ENCODE measurements around the gene TLCD3A. TPM values are rescaled to one million over a fixed set of nuclear protein-coding genes. Genes with fewer than 3 reads are reported as not detected.
A peak's percentile ranks its signal among the peaks of the same experiment; 100 is the strongest.

TLCD3A gene
- total and polyA plus RNA-seq, 10 of the 15 experiments (the other 5 are each of a cell fraction or from before 2014, with no cell fraction given): 2.9 to 29.7 (median 17.8) TPM

DNA sequence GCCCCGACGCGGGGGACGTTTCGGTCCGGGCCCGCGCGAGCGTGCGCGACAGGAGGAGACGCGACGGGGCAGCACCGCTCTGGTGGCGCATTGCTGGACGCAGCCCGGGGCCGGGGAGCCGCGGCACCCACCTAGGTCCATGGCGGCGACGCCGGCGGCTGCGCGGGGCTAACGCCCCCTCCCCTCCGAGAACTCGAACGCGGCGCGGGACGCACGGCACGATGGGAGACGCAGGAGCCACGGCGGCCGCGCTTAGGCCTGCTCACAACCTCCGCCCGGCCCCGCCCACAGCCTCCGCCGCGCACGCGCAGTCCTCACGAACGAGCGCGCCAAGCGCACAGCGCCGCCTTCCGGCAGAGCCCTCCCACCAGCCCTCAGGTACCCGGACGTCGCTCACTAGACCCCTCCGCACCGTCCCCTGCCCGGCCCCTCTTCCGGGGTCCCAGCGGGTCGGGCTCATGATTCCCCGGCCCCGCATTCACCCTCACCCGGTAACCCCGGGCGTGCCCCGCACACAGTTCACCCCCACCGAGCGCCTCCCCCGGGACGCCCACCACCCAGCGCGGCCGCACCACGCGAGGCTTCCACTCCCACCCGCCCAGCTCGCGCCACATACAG is 19.7 kb downstream of the TLCD3A start, which contains the start of gene GEMIN4 (continued):
- TF ChIP-seq, protein P1, sequence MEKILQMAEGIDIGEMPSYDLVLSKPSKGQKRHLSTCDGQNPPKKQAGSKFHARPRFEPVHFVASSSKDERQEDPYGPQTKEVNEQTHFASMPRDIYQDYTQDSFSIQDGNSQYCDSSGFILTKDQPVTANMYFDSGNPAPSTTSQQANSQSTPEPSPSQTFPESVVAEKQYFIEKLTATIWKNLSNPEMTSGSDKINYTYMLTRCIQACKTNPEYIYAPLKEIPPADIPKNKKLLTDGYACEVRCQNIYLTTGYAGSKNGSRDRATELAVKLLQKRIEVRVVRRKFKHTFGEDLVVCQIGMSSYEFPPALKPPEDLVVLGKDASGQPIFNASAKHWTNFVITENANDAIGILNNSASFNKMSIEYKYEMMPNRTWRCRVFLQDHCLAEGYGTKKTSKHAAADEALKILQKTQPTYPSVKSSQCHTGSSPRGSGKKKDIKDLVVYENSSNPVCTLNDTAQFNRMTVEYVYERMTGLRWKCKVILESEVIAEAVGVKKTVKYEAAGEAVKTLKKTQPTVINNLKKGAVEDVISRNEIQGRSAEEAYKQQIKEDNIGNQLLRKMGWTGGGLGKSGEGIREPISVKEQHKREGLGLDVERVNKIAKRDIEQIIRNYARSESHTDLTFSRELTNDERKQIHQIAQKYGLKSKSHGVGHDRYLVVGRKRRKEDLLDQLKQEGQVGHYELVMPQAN (conservative IDR thresholded peaks at IDR 0.05): peak; percentile 93
- TF ChIP-seq NFIC (IDR thresholded peaks at IDR 0.05; ENCODE audit: low read depth, low read length): no peak
- TF ChIP-seq NR2C2 (IDR thresholded peaks at IDR 0.05; ENCODE audit: borderline replicate concordance, control insufficient read depth, insufficient read length, low read depth): no peak
- TF ChIP-seq, protein P2, sequence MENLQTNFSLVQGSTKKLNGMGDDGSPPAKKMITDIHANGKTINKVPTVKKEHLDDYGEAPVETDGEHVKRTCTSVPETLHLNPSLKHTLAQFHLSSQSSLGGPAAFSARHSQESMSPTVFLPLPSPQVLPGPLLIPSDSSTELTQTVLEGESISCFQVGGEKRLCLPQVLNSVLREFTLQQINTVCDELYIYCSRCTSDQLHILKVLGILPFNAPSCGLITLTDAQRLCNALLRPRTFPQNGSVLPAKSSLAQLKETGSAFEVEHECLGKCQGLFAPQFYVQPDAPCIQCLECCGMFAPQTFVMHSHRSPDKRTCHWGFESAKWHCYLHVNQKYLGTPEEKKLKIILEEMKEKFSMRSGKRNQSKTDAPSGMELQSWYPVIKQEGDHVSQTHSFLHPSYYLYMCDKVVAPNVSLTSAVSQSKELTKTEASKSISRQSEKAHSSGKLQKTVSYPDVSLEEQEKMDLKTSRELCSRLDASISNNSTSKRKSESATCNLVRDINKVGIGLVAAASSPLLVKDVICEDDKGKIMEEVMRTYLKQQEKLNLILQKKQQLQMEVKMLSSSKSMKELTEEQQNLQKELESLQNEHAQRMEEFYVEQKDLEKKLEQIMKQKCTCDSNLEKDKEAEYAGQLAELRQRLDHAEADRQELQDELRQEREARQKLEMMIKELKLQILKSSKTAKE (IDR thresholded peaks at IDR 0.05; ENCODE audit: low read depth, poor library complexity, severe bottlenecking): no peak
- no peak for TF ChIP-seq CHD4 (IDR thresholded peaks at IDR 0.05)
- TF ChIP-seq, protein P3, sequence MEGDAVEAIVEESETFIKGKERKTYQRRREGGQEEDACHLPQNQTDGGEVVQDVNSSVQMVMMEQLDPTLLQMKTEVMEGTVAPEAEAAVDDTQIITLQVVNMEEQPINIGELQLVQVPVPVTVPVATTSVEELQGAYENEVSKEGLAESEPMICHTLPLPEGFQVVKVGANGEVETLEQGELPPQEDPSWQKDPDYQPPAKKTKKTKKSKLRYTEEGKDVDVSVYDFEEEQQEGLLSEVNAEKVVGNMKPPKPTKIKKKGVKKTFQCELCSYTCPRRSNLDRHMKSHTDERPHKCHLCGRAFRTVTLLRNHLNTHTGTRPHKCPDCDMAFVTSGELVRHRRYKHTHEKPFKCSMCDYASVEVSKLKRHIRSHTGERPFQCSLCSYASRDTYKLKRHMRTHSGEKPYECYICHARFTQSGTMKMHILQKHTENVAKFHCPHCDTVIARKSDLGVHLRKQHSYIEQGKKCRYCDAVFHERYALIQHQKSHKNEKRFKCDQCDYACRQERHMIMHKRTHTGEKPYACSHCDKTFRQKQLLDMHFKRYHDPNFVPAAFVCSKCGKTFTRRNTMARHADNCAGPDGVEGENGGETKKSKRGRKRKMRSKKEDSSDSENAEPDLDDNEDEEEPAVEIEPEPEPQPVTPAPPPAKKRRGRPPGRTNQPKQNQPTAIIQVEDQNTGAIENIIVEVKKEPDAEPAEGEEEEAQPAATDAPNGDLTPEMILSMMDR (IDR thresholded peaks at IDR 0.05 in 2 of 3, conservative IDR thresholded peaks at IDR 0.05 in 1 of 3; ENCODE audit: control insufficient read depth in 2 of 3, extremely low read depth in 1 of 3, insufficient read depth in 1 of 3, low read depth in 3 of 3, low read length in 3 of 3): peak; percentile 94 to 98 (median 97); a peak in 5 of 6 replicates
- peak; percentile 56 for TF ChIP-seq HDAC6 (IDR thresholded peaks at IDR 0.05; ENCODE audit: unreplicated experiment)
- TF ChIP-seq RFX5 (IDR thresholded peaks at IDR 0.05; ENCODE audit: low read depth, low read length): no peak
- peak; percentile 41; the same call in 1 of the 2 replicates for TF ChIP-seq TAF1 (IDR thresholded peaks at IDR 0.05; ENCODE audit: borderline replicate concordance, low read depth, low read length)
- TF ChIP-seq, protein P4, sequence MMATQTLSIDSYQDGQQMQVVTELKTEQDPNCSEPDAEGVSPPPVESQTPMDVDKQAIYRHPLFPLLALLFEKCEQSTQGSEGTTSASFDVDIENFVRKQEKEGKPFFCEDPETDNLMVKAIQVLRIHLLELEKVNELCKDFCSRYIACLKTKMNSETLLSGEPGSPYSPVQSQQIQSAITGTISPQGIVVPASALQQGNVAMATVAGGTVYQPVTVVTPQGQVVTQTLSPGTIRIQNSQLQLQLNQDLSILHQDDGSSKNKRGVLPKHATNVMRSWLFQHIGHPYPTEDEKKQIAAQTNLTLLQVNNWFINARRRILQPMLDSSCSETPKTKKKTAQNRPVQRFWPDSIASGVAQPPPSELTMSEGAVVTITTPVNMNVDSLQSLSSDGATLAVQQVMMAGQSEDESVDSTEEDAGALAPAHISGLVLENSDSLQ (IDR thresholded peaks at IDR 0.05): peak; percentile 78
- peak; percentile 88 for TF ChIP-seq POLR2A (IDR thresholded peaks at IDR 0.05; ENCODE audit: low read depth, low read length)
- TF ChIP-seq MEF2B (IDR thresholded peaks at IDR 0.05; ENCODE audit: partially characterized antibody, poor library complexity, severe bottlenecking): peak; percentile 44
- TF ChIP-seq FOS (IDR thresholded peaks at IDR 0.05; ENCODE audit: borderline replicate concordance, extremely low read depth, insufficient read length): no peak
- TF ChIP-seq SUZ12 (IDR thresholded peaks at IDR 0.05; ENCODE audit: unreplicated experiment): no peak
- TF ChIP-seq ETV6 (conservative IDR thresholded peaks at IDR 0.05 in 1 of 2, IDR thresholded peaks at IDR 0.05 in 1 of 2; ENCODE audit: borderline replicate concordance in 1 of 2, low read depth in 1 of 2): no peak
- TF ChIP-seq RB1 (IDR thresholded peaks at IDR 0.05; ENCODE audit: borderline replicate concordance): peak; percentile 91
- peak; percentile 6; the same call in 1 of the 2 replicates for TF ChIP-seq NR2F1 (conservative IDR thresholded peaks at IDR 0.05)
